Suprapubic skin (tissue), 4 donors: ENCODE data around the gene PFN3.

Source experiments
- CTCF ChIP-seq, 2 donors: fragments of 200-600 bp in 1 of 2; fragments of 450-650 bp in 1 of 2; sonication (generic) in 1 of 2; IDR thresholded peaks; one replicate each; pipeline ENCODE4 v1.5.1; 2016 to 2019; ENCODE audit warnings: antibody characterized with exemption in 2 of 2, mild to moderate bottlenecking in 1 of 2, moderate library complexity in 1 of 2
- EP300 ChIP-seq: sonication (generic); formaldehyde crosslinking; IDR thresholded peaks from one replicate; pipeline ENCODE4 v1.6.1; 2017; ENCODE audit warnings: antibody characterized with exemption
- POLR2AphosphoS5 ChIP-seq, 3 donors: sonication (generic); formaldehyde crosslinking; IDR thresholded peaks; one replicate each; pipeline ENCODE4 v1.6.1; 2017; ENCODE audit warnings: antibody characterized with exemption in 3 of 3

GRCh38 chr5:177388521-177389052 is 11.9 kb downstream of the PFN3 start:
- TF ChIP-seq CTCF (IDR thresholded peaks at IDR 0.05) = no peak
- no peak for TF ChIP-seq POLR2AphosphoS5 (IDR thresholded peaks at IDR 0.05)
- TF ChIP-seq EP300 = no peak
